ENCODE measurements around the gene ECSIT. TPM values are rescaled to one million over a fixed set of nuclear protein-coding genes. Genes with fewer than 3 reads are reported as not detected.

The ECSIT gene
- total RNA-seq, 2 experiments from 2014 or later, result 27.2 to 27.4 TPM

- CTCF ChIA-PET, result no interaction called here
- Mint-ChIP-seq H3K4me1 (ENCODE audit: low read depth) (peaks cover 14% of the 10 kb centered on the region), H3K4me3 (peak overlapping the region; percentile 97), H3K9me3 (no peaks in the 10 kb centered on the region), H3K36me3 (ENCODE audit: low read depth) (peaks cover 26% of the 10 kb centered on the region), H3K27ac (peak overlapping the region; percentile 95), H3K27me3 (no peaks in the 10 kb centered on the region)
- Histone ChIP-seq H3K27ac (ENCODE audit: low read depth in 1 of 2, low read length in 2 of 2) (peak overlapping the region; percentile 52 to 96), H3K4me1 (ENCODE audit: insufficient read depth, low read length) (peaks cover 20% of the 10 kb centered on the region), H3K27me3 (ENCODE audit: control insufficient read depth in 1 of 2, insufficient read depth in 2 of 2, low read length in 2 of 2) (no peaks in the 10 kb centered on the region), H3K36me3 (ENCODE audit: insufficient read depth, low read length) (no peaks in the 10 kb centered on the region), H3K9me3 (ENCODE audit: control insufficient read depth in 1 of 2, insufficient read depth in 1 of 2, low read length in 2 of 2) (no peaks in the 10 kb centered on the region), H3K4me3 (ENCODE audit: low read length) (peak overlapping the region; percentile 71)
- DNase-seq, result no peak
- peak; percentile 5 for ATAC-seq (ENCODE audit: poor library complexity)
- TF ChIP-seq CTCF (IDR thresholded peaks at IDR 0.05), result no peak
- POLR2A ChIA-PET, result interaction anchor here (0.6 to 1.2 kb wide), 2 partner anchors 8 to 23 kb away, joined by 3 read pairs; partner anchors contain the start of gene ECSIT
- intact Hi-C loops (cut with DNase I, micrococcal nuclease), result loop anchor here (5.0 to 10.0 kb wide), 3 partner anchors 124 to 1189 kb away; partner anchors contain the start of genes EPOR (in 1 of the 2), FBXW9 (in 1 of the 2) and SWSAP1 (in 1 of the 2)
Observed at GRCh38 chr19:11506101-11506555, 22.8 kb downstream of the ECSIT start.

- peak within 1 kb of the TSS; percentile 52 to 96 for H3K27ac ChIP-seq (ENCODE audit: low read depth in 1 of 2, low read length in 2 of 2)
- intact Hi-C loops (cut with DNase I, micrococcal nuclease), result loop anchor here (1.0 to 10.0 kb wide), 5 partner anchors 23 to 1189 kb away; partner anchors contain the start of genes ELOF1 (in 1 of the 2), EPOR (in 1 of the 2), FBXW9 (in 1 of the 2) and SWSAP1 (in 1 of the 2)
- no peaks in the 10 kb centered on the region for H3K36me3 ChIP-seq (ENCODE audit: insufficient read depth, low read length)
- peak within 1 kb of the TSS; percentile 71 for H3K4me3 ChIP-seq (ENCODE audit: low read length)
- Mint-ChIP-seq H3K36me3 (ENCODE audit: low read depth) (peaks cover 20% of the 10 kb centered on the region), H3K4me3 (peak within 1 kb of the TSS; percentile 97), H3K27ac (peak within 1 kb of the TSS; percentile 95), H3K4me1 (ENCODE audit: low read depth) (peaks cover 14% of the 10 kb centered on the region), H3K9me3 (no peaks in the 10 kb centered on the region), H3K27me3 (no peaks in the 10 kb centered on the region)
- ATAC-seq (ENCODE audit: poor library complexity) (peak; percentile 60), DNase-seq (peak; percentile 90 to 97 (median 94))
- POLR2A ChIA-PET, result interaction anchor here (0.6 to 1.9 kb wide), 2 partner anchors 23 to 131 kb away, joined by 3 to 6 read pairs; partner anchors contain the start of genes ECSIT and SWSAP1
- H3K9me3 ChIP-seq (ENCODE audit: control insufficient read depth in 1 of 2, insufficient read depth in 1 of 2, low read length in 2 of 2), result no peaks in the 10 kb centered on the region
- no peaks in the 10 kb centered on the region for H3K27me3 ChIP-seq (ENCODE audit: control insufficient read depth in 1 of 2, insufficient read depth in 2 of 2, low read length in 2 of 2)
- TF ChIP-seq CTCF (IDR thresholded peaks at IDR 0.05), result no peak
- H3K4me1 ChIP-seq (ENCODE audit: insufficient read depth, low read length), result peaks cover 20% of the 10 kb centered on the region
- CTCF ChIA-PET, result interaction anchor here (1.3 kb wide), 1 partner anchor 23 kb away, joined by 4 read pairs; no protein-coding TSS in a partner anchor
Observed at GRCh38 chr19:11505504-11506100, 23.3 kb downstream of the ECSIT start, which contains the start of gene ZNF653. Gene ZNF653, minus strand, starts transcription at chr19:11505839. Its CDS starts 53 bp downstream, at chr19:11505786.

- peak; percentile 92 for ATAC-seq (ENCODE audit: poor library complexity)
- Mint-ChIP-seq H3K4me3 (peak overlapping the region; percentile 89), H3K4me1 (ENCODE audit: low read depth) (peaks cover 14% of the 10 kb centered on the region), H3K9me3 (no peaks in the 10 kb centered on the region), H3K27ac (peak overlapping the region; percentile 95), H3K27me3 (no peaks in the 10 kb centered on the region), H3K36me3 (ENCODE audit: low read depth) (peaks cover 17% of the 10 kb centered on the region)
- peak overlapping the region; percentile 71 for H3K4me3 ChIP-seq (ENCODE audit: low read length)
- peak overlapping the region; percentile 52 to 96 for H3K27ac ChIP-seq (ENCODE audit: low read depth in 1 of 2, low read length in 2 of 2)
- H3K36me3 ChIP-seq (ENCODE audit: insufficient read depth, low read length), result no peaks in the 10 kb centered on the region
- H3K27me3 ChIP-seq (ENCODE audit: control insufficient read depth in 1 of 2, insufficient read depth in 2 of 2, low read length in 2 of 2), result no peaks in the 10 kb centered on the region
- H3K4me1 ChIP-seq (ENCODE audit: insufficient read depth, low read length), result peaks cover 20% of the 10 kb centered on the region
- DNase-seq, result peak; percentile 90 to 99 (median 96)
- POLR2A ChIA-PET, result interaction anchor here (1.9 kb wide), 1 partner anchor 131 kb away, joined by 6 read pairs; the partner anchor contains the start of gene SWSAP1
- intact Hi-C loops (cut with DNase I, micrococcal nuclease), result loop anchor here (1.0 to 10.0 kb wide), 5 partner anchors 23 to 1190 kb away; partner anchors contain the start of genes ELOF1 (in 1 of the 2), EPOR (in 1 of the 2), FBXW9 (in 1 of the 2) and SWSAP1 (in 1 of the 2)
- no peak for TF ChIP-seq CTCF (IDR thresholded peaks at IDR 0.05)
- CTCF ChIA-PET, result interaction anchor here (1.3 kb wide), 1 partner anchor 23 kb away, joined by 4 read pairs; no protein-coding TSS in a partner anchor
- H3K9me3 ChIP-seq (ENCODE audit: control insufficient read depth in 1 of 2, insufficient read depth in 1 of 2, low read length in 2 of 2), result no peaks in the 10 kb centered on the region
Observed at GRCh38 chr19:11505032-11505503, 23.9 kb downstream of the ECSIT start.
